NCI-H748 treated with DMSO at 0.1 percent for 48 hours (cell line): ENCODE measurements around the gene UBE4A.
A peak's percentile ranks its signal among the peaks of the same experiment; 100 is the strongest.
"Not testable (repeated sequence)": the region's sequence is repeated elsewhere in the genome, so short reads cannot be mapped to it uniquely, and the experiment has no call there.

Source experiments
- DNase-seq: peaks from one replicate; lab custom pipeline; 2025; lab: John Stamatoyannopoulos, UW

The UBE4A gene

DNA sequence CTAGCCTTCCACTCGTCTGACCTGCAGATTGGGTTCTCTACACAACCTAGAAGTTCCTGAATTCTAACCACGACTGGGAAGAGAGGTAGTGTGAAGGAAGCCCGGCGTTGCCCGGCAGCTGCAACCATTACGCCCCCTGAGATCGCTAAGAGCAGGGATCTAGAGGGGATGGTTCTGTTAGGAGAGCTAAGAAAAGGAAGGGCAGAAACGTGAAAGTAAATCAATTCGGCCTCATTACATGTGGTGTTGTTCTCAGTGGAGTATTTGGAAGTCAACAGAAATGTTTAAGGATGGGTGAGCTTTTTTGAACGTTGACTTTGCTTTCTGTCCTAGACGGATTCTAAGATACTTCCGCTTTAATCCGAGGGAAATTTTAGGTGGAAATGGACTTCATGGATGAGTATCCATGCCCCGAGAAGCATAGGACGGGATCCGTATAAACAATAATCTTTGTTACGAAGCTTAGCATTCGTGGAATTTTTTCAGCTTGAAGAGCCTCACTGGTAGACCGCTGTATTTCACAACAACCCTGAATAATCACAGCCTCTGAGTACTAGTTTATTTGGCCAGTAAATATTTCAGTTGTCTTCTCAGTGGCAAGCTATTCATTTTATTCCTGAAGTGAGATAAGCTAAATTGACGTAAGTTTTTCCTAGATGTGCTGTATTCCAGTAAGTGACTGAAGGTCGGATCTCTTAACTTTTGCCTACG is 42.6 kb downstream of the UBE4A start:
- no peak for DNase-seq

DNA sequence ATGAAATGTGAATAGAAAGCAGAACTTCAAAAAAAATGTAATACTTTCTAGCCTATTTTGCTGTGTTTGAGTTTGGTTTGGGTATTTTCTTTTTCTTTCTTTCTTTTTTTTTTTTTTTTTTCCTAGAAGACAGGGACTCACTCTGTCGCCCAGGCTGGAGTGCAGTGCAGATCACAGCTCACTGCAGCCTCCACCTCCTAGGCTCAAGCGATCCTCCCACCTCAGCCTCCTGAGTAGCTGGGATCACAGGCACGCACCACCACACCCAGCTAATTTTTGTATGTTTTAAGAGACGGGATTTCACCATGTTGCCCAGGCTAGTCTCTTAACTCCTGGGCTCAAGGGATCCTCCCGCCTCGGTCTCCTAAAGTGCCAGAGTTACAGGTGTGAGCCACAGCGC is 43.2 kb downstream of the UBE4A start:
- not testable (repeated sequence) for DNase-seq

DNA sequence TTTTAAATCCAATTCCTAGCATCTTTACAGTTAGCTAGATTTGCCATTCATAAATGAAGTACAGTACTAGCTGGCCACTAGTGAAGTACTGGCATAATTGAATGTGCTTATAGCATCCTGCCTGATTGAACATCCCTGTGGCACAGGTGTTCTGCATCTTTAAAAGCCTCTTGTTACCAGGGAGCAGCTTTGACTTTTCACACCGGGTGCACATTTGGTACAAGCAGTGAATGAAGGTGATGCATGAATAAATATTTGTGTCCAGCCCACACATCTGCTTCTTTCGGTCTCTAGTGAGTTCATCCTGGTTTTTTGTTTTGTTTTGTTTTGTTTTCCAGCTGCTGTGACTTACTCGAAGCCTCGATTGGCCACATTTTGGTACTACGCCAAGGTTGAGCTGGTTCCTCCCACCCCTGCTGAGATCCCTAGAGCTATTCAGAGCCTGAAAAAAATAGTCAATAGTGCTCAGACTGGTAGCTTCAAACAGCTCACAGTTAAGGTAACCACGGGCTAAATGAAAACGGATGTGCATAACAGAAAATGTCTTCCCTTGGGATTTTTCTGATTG is 47.3 kb downstream of the UBE4A start:
- DNase-seq = peak; percentile 70

DNA sequence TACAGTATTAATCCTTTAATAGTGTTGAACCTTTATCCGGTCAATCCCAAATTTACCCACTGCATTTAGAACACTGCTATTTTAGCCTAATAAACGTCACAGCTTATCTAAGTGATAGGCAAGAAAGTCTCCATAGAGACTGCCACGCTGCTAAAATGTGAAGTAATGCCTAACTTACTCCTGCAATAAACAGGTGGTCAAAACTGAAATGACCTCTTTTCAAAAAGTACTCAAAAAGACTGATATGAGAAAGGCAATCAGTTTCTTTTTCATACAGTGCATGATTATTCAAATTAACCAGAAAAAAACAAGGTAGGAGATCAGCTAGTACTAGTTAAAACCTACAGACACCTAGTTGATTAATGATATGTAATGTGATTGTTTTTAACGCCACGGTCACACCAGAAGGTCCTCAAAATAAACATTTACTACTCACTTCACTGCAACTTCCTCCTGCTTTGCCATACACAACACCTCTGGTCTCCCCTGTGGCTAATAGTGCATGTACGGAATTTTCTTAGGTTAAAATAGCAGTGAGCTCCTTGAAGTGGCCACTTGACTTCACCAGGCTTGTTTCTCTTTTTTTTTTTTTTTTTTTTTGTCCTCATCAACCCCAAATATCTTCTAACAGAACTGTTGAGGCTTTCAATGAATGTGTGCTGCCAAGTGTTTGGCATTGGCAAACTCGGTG is 50.8 kb downstream of the UBE4A start:
- DNase-seq = no peak

DNA sequence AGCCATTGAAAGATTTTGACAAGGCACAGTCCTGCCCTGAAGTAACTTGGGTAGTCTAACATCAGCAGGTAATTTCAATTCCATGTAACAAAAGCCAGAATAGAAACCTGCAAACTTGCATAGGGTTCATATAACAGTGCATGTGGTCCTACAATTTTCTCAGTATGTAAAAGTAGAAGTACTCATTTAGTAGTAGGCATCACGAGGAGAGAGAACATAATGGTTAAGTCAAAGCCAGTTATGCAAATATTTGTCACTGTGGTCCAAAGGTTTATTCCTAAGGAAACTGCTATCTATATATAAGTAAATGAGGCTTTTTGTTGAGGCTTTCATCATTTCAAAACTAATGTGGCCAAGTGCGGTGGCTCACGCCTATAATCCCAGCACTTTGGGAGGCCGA is 52.1 kb downstream of the UBE4A start:
- DNase-seq = no peak

DNA sequence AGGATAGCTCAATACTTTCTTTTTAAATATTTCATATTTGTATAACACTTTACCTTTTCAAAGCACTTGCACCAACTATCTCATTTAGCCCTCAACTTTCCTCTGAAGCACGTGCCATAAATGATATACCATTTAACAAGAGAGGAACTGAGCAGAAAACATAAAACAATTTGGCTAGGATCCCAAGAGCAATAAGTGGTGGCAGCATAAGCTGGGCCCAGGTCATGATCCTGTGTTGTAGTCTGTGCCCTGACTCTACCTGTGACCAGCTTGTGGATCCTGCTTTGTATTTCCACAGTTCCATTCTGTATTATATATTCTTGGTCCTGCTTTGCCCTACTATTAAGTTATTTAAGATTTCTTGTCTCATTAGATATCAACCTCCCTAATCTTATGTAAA is 53.5 kb downstream of the UBE4A start:
- DNase-seq = no peak

DNA sequence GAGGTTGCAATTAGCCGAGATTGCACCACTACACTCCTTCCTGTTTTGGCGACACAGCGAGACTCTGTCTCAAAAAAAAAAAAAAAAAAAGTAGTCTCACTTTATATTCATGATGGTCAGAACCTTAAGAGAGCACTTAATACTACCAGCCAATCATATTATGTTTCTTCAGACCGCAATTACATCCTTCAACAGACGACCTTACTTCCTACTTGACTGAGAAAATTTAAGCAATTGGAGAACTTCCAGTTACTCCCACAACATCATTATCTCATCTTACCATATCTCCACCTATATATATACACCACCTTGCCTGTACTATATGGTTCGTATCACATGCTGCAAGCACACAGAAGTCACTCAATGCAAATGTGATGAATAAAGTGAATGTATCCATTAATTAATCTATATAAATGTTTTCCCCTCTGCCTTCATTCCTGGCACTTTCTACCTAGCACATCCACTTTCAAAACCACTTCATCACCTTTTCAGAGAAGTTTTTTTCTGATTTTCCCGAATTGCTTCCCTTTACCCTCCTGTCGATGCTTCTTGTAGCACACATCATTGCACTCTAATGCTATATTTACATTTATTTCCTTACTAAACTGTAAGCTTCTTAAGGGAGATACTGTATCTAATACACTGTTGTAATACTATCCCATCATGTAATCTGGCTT is 55.8 kb downstream of the UBE4A start:
- no peak for DNase-seq

DNA sequence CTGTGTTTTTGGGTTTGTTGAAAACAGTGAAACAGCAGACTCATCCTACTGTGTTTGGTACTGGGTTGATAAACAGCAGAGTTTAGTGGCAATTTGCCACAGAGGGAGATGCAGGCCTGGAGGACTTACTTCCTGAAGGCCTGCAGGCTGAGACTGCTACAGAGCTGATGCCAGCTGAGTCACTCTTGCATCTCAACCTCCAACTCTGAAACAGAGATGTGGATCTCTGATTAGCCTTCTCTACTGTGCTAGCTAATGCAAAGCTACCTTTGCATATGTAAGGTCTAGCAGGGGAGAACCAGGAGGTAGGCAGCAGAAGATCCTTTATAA is 56.3 kb downstream of the UBE4A start:
- DNase-seq = no peak

DNA sequence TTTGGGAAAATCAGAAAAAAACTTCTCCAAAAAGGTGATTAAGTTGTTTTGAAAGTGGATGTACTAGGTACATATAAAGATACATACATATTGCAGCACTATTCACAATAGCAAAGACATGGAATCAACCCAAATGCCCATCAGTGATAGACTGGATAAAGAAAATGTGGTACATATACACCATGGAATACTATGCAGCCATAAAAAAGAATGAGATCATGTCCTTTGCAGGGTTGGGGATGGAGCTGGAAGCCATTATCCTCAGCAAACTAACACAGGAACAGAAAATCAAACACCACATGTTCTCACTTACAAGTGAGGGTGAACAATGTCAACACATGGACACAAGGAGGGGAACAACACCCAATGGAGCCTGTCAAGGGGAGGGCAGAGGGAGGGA is 57.5 kb downstream of the UBE4A start:
- not testable (repeated sequence) for DNase-seq

DNA sequence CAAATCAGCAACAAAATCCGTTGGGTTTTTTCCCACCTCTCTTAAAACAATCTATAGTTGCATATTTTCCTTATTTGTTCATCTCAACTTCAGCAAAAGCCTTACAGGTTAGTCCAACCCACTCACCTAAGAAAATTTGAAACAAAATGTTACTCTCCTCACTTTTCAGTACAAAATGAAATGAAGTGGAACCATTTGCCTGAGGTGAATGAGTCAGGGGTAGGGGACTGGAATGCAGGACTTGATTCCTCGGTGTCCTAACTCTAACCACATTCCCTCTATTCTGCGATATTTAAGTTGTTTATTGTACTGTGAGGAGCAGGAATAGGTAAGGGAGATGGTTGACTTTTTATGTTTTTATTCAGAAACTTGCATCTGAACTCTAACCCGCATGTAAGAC is 58.4 kb downstream of the UBE4A start:
- no peak for DNase-seq

DNA sequence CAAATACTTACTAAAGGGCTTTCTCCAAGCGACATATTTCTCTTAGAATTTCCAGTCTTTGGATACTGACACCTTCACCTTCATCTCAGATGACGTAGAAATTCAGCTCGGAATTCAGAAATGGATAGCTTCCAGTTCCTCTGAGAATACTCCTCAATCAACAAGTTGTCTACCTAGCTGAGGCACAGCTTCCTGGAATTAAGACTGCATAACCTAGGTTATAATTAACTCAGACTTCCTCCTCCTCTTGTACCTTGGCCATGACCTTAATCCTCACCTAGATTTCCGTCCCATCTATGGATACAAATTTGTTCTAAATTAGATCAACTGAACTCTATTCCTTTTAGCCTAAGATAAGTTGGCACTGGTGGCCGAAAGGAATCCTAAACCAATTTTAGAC is 59.4 kb downstream of the UBE4A start:
- no peak for DNase-seq

DNA sequence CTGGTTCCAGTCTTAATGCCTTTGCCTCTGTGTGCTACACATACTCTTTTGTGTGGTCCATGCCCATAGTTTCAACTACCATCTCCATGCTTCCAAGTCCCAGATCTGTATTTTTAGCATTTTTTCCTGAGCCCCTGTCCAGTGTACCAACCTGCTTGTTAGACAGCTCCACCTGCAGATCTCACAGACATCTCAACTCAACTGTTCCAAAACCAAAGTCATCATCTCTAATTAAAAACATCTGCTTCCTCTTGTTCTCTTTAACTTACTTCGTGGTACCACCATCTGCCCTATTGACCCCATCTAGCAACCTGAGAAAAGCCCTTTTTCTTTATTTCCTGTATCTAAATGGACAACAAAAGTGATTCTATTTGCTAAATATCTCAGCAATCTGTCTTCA is 68.3 kb downstream of the UBE4A start:
- DNase-seq = no peak

DNA sequence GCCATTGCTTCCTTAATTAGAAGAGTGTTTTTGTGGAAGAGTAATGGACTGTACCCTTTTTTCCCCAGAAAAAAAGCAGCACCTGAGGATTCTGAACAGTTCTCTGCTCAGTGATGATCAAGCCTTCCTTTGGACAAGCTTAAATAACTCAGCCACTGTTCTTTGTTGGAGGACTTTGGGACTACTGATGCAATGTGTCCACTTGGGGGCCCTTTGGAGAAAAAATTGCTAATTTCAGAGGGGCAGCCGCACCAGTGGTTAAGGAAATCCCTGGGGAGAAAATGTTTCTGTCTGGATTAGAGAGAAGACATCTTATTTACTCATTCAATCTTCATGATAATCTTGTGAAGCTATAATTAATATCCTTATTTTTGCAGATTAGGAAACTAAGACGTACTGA is 71.6 kb downstream of the UBE4A start:
- DNase-seq = no peak

DNA sequence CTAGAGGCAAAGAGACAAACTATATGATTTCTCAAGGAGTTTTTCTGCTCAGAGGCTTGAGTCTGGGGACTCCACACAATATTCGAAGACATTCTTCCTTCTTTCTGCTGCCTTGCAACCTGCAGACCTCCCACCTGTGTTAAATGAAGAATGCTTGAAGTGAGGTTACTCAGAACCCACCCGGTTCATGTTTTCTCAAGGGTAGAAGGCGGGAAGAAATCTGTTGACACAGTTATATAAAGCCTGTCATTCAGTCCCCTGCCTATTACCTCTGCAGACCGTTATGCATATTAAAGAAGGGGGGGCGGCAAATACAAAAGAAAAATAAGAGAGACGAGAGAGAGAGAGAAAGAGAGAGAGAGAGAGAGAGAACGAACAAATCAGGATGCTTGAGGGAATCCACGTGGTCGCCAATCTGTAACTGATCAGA is 74.7 kb downstream of the UBE4A start:
- DNase-seq = no peak

DNA sequence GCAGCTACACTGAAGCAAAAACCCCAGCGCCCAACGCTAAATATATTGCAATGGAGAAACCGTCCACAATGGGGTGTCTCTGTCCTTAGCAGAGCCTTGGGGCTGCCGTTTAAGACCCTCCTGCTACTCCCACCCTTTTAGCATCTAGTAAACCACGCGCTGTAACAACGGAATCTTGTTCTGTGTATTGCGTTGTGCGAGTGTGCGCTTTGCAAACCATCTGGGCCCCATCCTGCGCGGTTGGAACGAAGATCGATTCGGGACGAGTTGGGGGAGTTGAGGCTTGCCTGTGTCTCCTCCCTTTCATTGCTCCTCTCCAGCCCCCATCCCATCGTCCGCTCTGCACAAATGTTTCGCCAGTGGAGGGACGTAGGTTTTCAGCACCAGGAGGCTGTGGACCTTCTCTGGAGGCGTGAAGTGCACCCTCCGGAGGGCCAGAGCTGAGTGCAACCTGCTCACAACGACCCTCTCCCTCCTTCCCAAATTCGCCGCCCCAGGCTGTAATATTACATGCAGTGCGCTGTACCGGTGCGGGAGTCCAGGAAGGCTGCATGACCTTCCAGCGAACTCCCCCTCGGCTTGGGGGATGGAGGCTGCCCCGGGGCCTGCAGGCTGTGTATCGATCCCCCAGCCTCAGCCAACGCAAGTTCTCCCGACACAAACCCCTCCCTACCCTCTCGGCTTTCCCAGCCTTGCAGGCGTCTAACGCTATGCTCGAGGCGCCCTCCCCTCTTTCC is 75.3 kb downstream of the UBE4A start:
- peak; percentile 15 for DNase-seq

DNA sequence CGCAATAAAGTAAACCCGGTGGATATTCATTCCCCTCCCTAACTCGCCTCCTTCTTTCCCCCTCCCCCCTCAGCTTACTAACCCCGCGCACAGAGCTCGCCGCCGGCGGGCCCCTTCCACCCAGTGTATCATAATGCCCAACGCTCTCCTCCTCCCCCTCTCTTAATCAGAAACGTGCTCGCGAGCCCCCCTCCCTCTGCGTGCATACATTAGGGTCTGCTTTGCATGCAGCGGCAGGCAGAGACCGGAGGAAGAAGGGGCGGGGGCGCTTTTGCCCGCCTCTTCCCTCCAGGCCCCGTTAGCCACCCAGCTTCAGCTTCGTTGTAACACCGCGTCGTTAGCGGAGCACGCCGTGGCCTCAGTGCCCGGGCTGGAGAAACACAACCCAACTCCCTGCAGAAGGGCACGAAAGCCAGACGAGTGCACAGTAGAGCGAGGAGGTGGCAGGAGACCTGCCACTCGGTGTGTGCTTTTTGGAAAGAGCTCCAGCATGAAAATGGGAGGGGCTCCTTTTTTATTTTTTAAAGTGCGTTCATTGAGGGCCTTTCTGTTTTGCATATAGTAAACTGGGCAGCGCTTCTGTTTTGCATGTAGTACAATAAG is 76.0 kb downstream of the UBE4A start:
- DNase-seq = peak; percentile 56

DNA sequence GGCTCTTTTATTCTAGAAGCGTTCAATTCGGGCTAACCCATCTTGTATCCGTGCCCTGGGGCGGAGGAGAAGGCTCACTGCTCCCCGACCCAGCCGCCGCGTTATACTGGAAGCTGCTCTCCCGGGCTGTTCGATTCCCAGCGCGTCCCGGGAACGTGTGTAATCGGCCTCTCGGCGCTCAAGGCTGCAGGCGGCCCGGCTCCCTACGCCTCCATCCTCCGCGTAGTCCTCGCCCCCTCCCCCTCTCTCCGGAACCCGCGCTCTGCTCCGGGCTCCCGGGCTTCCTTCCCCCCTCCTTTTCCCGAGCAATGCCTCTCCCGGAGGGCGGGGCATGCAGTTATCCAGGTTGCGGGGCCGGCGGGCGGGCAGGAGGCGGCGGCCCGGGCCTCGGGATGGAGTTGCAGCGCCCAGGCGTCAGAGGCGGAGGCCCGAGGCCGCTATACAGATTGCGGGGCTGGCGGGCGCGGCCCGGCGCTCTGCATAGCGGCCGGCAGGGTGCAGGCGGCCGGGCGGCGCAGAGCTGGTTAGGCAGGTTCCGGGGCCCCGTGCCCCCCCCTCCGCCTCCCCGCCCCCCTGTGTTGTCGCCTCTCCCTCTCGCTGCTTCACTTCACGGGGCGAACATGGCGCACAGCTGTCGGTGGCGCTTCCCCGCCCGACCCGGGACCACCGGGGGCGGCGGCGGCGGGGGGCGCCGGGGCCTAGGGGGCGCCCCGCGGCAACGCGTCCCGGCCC is 76.7 kb downstream of the UBE4A start, which contains the start of gene KMT2A:
Gene KMT2A, plus strand, starts transcription at position 600 of the 732 bp plus-strand sequence. Its CDS starts 21 bp downstream, at position 621.
- DNase-seq = peak; percentile 90

DNA sequence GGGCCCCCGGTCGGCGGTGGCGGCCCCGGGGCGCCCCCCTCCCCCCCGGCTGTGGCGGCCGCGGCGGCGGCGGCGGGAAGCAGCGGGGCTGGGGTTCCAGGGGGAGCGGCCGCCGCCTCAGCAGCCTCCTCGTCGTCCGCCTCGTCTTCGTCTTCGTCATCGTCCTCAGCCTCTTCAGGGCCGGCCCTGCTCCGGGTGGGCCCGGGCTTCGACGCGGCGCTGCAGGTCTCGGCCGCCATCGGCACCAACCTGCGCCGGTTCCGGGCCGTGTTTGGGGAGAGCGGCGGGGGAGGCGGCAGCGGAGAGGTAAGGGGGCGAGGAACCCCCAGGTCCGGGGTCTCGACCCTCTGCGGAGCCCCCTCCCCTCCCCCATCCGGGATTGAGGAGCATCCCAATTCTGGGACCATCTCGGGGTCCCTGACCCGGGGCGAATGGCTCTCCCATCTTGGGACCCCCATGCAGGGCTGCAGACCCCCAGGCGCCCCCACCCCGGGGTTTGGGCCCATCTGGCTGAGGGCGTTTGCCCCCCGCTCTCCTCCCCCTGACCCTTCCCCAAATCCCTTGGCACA is 77.3 kb downstream of the UBE4A start:
- DNase-seq = no peak

DNA sequence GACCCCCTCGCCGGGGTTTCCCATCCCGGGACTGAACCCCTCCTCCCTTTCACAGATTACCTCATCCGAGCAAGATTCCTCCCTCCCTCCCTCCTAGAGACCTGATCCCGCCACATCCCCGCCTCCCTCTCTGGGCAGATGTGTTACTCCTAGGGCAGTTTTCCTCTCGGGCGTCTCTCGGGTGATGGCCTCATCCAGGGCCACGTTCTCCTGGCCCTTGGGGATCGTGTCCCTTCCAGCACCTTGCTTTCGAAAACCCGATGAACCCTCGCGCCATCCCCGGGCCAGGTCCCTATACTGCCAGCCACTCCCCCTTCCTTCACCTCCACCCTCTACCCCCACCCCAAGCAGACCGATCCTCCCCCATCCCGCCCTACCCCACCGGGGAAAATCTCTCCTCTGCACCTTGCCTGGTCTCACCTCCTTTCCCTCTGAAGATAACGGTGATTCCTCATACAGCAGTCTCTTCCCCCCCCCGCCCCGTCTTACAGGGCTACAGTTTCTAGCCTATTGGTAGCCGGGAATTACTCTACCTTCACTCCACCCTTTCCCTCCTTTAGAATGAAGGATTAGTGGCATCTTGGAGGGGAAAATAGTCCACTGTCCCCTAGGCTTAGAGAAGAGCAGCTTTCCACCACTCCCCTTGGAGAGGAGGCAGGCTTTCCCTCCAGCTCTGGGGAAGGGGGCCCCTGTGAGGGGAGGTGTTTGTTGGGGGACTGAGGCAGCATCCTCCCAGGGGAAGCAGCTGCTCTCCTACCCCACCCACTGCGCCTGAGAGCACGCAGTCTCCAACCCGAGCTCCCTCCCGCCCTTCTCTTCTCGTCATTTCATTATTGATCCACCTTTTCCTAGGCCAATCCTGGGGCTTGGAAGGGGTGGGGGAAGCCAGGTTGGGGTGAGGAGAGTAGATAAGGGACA is 78.1 kb downstream of the UBE4A start:
- DNase-seq = peak; percentile 9
